WI38 (cell line): ENCODE data around the gene ABCD1.

Experiments used
- H3K4me3 ChIP-seq: 2 replicates; pipeline ENCODE4 v1.5.1; 2011; ENCODE audit warnings: low read depth, mild to moderate bottlenecking, control low read depth, low read length
- TF ChIP-seq, protein P1 (sequence below): IDR thresholded peaks from 2 replicates; pipeline ENCODE4 v1.5.1; 2012; ENCODE audit warnings: low read depth, mild to moderate bottlenecking, control low read depth, low read length

ABCD1 gene

DNA sequence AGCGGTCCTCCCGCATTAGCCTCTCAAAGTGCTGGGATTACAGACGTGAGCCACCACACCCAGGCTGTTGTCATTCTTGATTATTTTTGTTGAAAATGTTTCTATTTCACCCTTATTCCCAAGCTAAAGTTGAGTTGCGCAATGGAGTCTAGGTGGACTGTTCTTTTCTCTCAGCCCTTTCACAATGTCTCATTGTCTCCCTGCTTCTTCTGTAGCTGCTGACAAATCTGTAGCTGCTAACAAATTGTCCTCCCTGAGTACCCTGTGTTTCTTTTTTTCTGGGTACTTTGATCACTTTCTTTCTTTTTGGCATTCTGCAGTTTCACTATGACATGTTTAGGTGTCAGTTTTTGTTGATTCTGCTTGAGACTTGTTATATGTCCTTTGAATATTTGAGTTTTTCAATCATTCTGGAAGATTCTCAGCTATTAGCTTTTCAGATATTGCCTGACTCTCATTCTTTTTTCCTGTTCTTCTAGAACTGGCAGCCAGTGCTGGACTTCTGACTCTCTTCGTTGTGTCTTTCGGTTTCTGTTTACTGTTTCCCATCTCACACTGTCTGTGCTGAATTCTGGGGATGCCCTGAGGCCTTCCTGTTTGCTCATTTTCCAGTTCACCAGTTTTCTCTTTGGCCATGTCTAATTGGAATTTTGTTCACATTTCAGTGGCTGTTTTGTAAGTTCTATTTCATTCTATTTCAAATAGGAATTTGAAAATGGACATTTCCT is 6.6 kb downstream of the ABCD1 start:
- TF ChIP-seq, protein P1, sequence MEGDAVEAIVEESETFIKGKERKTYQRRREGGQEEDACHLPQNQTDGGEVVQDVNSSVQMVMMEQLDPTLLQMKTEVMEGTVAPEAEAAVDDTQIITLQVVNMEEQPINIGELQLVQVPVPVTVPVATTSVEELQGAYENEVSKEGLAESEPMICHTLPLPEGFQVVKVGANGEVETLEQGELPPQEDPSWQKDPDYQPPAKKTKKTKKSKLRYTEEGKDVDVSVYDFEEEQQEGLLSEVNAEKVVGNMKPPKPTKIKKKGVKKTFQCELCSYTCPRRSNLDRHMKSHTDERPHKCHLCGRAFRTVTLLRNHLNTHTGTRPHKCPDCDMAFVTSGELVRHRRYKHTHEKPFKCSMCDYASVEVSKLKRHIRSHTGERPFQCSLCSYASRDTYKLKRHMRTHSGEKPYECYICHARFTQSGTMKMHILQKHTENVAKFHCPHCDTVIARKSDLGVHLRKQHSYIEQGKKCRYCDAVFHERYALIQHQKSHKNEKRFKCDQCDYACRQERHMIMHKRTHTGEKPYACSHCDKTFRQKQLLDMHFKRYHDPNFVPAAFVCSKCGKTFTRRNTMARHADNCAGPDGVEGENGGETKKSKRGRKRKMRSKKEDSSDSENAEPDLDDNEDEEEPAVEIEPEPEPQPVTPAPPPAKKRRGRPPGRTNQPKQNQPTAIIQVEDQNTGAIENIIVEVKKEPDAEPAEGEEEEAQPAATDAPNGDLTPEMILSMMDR: no peak
- H3K4me3 ChIP-seq: no peak overlapping the region

DNA sequence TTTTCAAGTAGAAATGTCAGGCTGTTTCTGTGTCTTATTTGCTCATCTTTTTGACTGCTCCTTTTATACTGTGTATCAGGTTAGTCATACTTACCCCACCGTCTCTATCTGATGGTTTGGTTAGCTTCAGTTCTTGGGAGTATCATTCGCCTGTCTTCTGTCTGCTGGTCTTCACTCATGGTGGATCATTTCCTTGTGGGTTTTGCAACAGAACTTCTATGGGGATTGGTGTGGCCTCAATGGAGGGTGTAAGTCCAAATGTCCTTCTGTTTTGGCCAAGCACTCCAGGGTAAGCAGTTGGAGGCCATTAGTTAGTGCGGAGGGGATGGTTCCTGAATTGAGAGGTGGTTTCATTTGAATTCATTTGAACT is 7.2 kb downstream of the ABCD1 start:
- TF ChIP-seq, protein P1: no peak
- H3K4me3 ChIP-seq: no peak overlapping the region

DNA sequence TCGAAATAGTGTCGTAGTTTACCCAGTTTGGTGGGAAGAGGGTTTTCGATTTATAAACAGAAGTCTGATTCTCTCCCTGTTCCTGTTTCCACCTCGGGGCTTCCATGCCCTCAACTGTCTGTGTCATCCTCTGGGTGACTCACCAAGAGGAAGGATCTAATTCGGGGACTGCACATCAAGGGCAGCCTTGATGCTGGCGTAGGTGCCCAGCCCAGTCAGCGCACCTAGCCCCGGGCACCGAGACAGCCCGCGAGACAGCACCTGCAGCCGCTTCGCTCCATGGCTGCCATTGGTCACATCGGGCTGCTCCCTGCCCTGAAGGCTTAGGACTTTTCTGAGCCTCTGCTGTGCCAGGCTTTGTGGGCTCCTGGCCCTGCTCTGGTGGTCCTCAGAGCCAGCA is 7.7 kb downstream of the ABCD1 start:
- no peak overlapping the region for H3K4me3 ChIP-seq
- TF ChIP-seq, protein P1: no peak

DNA sequence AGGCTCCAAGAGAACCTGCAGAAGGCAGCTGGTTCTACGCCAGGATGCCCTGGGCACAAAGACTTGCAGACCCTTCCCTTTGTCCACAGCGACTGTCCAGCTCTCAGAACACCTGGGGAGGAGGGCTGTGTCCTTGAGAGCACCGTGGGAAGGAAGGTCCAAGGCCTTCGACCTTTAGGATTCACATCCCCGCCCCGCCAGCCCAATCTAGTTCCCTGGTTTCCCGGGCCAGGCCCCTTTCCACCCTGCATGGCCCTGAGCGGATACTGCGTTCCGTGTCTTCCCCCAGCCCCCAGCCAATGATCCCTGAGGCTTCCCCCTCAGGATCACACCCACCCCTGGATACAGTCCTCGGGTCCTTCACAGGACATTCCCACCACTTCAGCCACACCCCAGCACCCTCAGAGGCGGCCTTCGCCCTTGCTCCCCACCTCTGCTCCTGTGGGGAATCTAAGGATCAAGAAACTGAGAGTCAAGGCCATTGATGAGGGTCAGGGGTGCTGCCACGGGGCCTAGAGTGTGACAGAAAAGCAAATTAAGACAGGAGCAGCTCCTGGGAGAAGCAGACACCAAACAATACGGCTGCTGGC is 9.1 kb downstream of the ABCD1 start:
- TF ChIP-seq, protein P1: no peak
- H3K4me3 ChIP-seq: no peak overlapping the region

DNA sequence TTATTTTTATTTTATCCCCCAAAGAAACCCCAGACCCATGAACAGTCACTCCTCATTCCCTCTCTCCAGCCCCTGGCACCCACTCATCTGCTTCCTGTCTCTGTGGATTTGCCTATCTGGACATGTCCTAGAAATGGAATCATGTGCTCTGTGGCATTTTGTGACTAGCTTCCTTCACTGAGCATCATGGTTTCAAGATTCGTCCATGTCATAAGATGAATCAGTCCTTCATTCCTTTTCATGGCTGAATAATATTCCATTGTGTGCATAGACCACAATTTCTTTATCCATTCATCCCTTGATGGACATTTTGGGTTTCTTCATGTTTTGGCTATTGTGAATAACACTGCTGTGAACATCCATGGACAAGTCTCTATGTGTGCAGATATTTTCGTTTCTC is 10.2 kb downstream of the ABCD1 start:
- no peak overlapping the region for H3K4me3 ChIP-seq
- TF ChIP-seq, protein P1: no peak

DNA sequence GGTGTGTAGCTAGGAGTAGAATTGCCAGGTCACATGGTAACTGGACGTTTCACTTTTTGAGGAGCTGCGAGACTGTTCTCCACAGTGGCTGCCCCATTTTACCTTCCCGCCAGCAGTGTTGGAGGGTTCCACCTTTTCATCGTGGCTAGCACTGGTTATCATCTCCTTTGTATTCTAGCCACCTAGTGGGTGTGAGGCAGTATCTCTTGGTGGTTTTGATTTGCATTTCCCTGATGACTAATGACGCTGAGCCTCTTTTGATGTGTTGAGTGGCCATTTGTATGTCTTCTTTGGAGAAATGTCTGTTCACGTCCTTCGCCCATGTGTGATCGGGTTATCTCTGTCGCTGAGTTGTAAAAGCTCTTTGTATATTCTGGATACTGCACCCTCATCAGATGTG is 10.6 kb downstream of the ABCD1 start:
- H3K4me3 ChIP-seq: no peak overlapping the region

More for the DNA sequence above, 10.6 kb downstream of the ABCD1 start:
- TF ChIP-seq, protein P1: no peak
